H1 (cell line): ENCODE data around the gene ZNF385B. TPM values are rescaled to one million over a fixed set of nuclear protein-coding genes. Genes with fewer than 3 reads are reported as not detected.

Experiments
- CTCF ChIP-seq, 3 experiments: IDR thresholded peaks; 1 replicate in 2 of 3; 2 replicates in 1 of 3; pipeline versions ENCODE4 v1.5.1 to v1.6.1; 2011; ENCODE audit warnings: low read length in 3 of 3, mild to moderate bottlenecking in 3 of 3, inconsistent platforms in 2 of 3, low read depth in 1 of 3, moderate library complexity in 1 of 3; ENCODE audit not compliant: insufficient read depth in 1 of 3; ENCODE audit errors: control extremely low read depth in 1 of 3
- TBP ChIP-seq: IDR thresholded peaks from 2 replicates; pipeline ENCODE4 v1.6.1; 2011; ENCODE audit warnings: low read depth, low read length, improper control_type of control experiment
- polyA plus RNA-seq, 7 experiments: library from polyadenylated mRNA; depleted of rRNA in 3 of 7; stranded (reverse) in 5 of 7; unstranded in 2 of 7; fragments of >200 nt in 5 of 7; fragments of 200-250 nt in 2 of 7; gene quantifications; 1 replicate in 5 of 7; 2 replicates in 1 of 7; 4 replicates in 1 of 7; pipeline versions ENCODE4 v1.2.1 to v1.2.3, GENCODE V29; 2011 to 2013; ENCODE audit warnings: missing spikeins in 2 of 7, mixed read lengths in 2 of 7
- total RNA-seq: library from RNA; stranded (reverse); fragmentation: NEBNext Ultra II Directional; extraction: Animal tissue kit (Norgen Biotek cat#: 25700); gene quantifications from 2 replicates; pipeline ENCODE4 v1.2.1, GENCODE V29; 2021

ZNF385B gene
- total and polyA plus RNA-seq, 2 of the 8 experiments (the other 6 are each of a cell fraction or from before 2014, with no cell fraction given) = 1.1 to 3.7 TPM

GRCh38 chr2:179541586-179541985 is 319.8 kb downstream of the ZNF385B start (continued):
- TF ChIP-seq CTCF (IDR thresholded peaks at IDR 0.05; ENCODE audit: control extremely low read depth in 1 of 3, insufficient read depth in 1 of 3, low read depth in 1 of 3, low read length in 3 of 3) = no peak
- no peak for TF ChIP-seq TBP
